ENCODE data around the gene PDZRN3.
"Not testable (repeated sequence)": the region's sequence is repeated elsewhere in the genome, so short reads cannot be mapped to it uniquely, and the experiment has no call there.

PDZRN3 gene

GRCh38 chr3:73473181-73473897 is 151.4 kb downstream of the PDZRN3 start:
- H3K4me3 ChIP-seq (replicated peaks in 1 of 2; ENCODE audit: low read depth in 2 of 2, low read length in 2 of 2), result no peak overlapping the region
- DNase-seq (ENCODE audit: low read depth in 2 of 2), result no peak

GRCh38 chr3:73471986-73472787 is 152.6 kb downstream of the PDZRN3 start:
- no peak for DNase-seq (ENCODE audit: low read depth in 2 of 2)
- TF ChIP-seq, protein P1, sequence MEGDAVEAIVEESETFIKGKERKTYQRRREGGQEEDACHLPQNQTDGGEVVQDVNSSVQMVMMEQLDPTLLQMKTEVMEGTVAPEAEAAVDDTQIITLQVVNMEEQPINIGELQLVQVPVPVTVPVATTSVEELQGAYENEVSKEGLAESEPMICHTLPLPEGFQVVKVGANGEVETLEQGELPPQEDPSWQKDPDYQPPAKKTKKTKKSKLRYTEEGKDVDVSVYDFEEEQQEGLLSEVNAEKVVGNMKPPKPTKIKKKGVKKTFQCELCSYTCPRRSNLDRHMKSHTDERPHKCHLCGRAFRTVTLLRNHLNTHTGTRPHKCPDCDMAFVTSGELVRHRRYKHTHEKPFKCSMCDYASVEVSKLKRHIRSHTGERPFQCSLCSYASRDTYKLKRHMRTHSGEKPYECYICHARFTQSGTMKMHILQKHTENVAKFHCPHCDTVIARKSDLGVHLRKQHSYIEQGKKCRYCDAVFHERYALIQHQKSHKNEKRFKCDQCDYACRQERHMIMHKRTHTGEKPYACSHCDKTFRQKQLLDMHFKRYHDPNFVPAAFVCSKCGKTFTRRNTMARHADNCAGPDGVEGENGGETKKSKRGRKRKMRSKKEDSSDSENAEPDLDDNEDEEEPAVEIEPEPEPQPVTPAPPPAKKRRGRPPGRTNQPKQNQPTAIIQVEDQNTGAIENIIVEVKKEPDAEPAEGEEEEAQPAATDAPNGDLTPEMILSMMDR (IDR thresholded peaks at IDR 0.05; ENCODE audit: low read depth, low read length), result no peak
- H3K4me3 ChIP-seq (replicated peaks in 1 of 2; ENCODE audit: low read depth in 2 of 2, low read length in 2 of 2), result no peak overlapping the region

More at GRCh38 chr3:73473181-73473897, 151.4 kb downstream of the PDZRN3 start:
- TF ChIP-seq, protein P1 (IDR thresholded peaks at IDR 0.05; ENCODE audit: low read depth, low read length), result no peak

DNA sequence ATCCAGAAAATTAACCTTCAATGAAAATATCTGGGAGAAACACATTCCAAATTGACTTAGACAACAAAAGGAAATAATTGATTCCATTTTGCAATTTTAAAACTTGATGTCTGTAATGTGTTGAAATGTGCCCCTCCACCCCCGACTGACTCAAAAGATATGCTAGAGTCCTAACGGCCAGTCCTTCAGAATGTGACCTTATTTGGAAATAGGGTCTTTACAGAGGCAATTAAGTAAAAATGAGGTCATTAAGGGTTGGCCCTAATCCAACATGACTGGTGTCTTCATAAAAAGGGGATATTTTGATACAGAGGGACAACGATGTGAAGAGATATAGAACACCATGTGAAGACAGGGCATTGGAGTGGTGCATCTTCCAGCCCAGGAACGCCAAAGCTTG is 153.9 kb downstream of the PDZRN3 start:
- TF ChIP-seq, protein P1 (IDR thresholded peaks at IDR 0.05; ENCODE audit: low read depth, low read length), result no peak
- no peak for DNase-seq (ENCODE audit: low read depth in 2 of 2)
- H3K4me3 ChIP-seq (replicated peaks in 1 of 2; ENCODE audit: low read depth in 2 of 2, low read length in 2 of 2), result no peak overlapping the region

- TF ChIP-seq, protein P1 (IDR thresholded peaks at IDR 0.05; ENCODE audit: low read depth, low read length), result no peak
- DNase-seq (ENCODE audit: low read depth in 2 of 2), result peak in 1 of 2 donors; percentile 23
- H3K4me3 ChIP-seq (replicated peaks in 1 of 2; ENCODE audit: low read depth in 2 of 2, low read length in 2 of 2), result no peak overlapping the region
Measured at GRCh38 chr3:73469331-73469730, 155.4 kb downstream of the PDZRN3 start.

- DNase-seq (ENCODE audit: low read depth in 2 of 2), result no peak
- no peak overlapping the region for H3K4me3 ChIP-seq (replicated peaks in 1 of 2; ENCODE audit: low read depth in 2 of 2, low read length in 2 of 2)
- TF ChIP-seq, protein P1 (IDR thresholded peaks at IDR 0.05; ENCODE audit: low read depth, low read length), result no peak
Measured at GRCh38 chr3:73467211-73467610, 157.5 kb downstream of the PDZRN3 start.

DNA sequence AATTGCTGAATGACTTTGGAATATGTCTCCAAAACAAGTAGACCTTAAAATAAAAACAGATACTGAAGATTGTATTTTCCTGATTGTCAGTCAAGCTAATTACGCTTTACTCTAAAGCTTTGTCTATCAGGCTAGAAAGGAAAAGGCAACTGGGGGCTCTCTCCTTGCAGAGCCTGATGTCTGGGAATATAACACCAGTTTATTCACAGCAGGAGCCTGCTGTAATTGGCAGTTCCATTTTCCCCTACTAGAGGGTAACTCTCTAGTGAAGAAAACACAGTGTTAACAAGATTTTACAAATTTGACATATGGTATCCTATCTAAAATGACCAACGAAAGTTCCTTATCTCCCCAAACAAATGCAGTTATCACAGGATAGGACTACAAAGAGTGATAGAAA is 158.8 kb downstream of the PDZRN3 start:
- DNase-seq (ENCODE audit: low read depth in 2 of 2), result no peak
- TF ChIP-seq, protein P1 (IDR thresholded peaks at IDR 0.05; ENCODE audit: low read depth, low read length), result no peak
- H3K4me3 ChIP-seq (replicated peaks in 1 of 2; ENCODE audit: low read depth in 2 of 2, low read length in 2 of 2), result no peak overlapping the region

DNA sequence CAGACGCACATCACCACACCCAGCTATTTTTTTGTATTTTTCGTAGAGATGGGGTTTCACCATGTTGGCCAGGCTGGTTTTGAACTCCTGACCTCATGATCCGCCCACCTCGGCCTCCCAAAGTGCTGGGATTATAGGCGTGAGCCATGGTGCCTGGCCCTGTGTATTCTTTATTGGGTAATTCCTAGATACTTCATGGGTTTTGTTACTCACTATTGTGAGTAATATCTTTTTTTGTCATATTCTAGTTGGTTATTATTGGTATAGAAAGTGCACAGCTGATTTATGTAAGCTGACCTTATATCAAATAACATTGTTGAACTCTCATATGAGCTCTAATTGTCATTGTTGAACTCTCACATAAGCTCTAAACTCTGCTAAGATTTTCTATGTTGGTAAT is 160.6 kb downstream of the PDZRN3 start:
- H3K4me3 ChIP-seq (replicated peaks in 1 of 2; ENCODE audit: low read depth in 2 of 2, low read length in 2 of 2), result not testable (repeated sequence)
- DNase-seq (ENCODE audit: low read depth in 2 of 2), result peak in 1 of 2 donors; percentile 59

Measured in cardiac fibroblast (primary cell).